CMK (cell line): ENCODE measurements around the gene TP53I13.
"Not testable (repeated sequence)": the region's sequence is repeated elsewhere in the genome, so short reads cannot be mapped to it uniquely, and the experiment has no call there.

Experiments
- DNase-seq: peaks from one replicate; pipeline ENCODE4 v3.0.0-alpha.2; 2010; ENCODE audit warnings: low read depth

The TP53I13 gene, protein sequence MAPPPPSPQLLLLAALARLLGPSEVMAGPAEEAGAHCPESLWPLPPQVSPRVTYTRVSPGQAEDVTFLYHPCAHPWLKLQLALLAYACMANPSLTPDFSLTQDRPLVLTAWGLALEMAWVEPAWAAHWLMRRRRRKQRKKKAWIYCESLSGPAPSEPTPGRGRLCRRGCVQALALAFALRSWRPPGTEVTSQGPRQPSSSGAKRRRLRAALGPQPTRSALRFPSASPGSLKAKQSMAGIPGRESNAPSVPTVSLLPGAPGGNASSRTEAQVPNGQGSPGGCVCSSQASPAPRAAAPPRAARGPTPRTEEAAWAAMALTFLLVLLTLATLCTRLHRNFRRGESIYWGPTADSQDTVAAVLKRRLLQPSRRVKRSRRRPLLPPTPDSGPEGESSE

DNA sequence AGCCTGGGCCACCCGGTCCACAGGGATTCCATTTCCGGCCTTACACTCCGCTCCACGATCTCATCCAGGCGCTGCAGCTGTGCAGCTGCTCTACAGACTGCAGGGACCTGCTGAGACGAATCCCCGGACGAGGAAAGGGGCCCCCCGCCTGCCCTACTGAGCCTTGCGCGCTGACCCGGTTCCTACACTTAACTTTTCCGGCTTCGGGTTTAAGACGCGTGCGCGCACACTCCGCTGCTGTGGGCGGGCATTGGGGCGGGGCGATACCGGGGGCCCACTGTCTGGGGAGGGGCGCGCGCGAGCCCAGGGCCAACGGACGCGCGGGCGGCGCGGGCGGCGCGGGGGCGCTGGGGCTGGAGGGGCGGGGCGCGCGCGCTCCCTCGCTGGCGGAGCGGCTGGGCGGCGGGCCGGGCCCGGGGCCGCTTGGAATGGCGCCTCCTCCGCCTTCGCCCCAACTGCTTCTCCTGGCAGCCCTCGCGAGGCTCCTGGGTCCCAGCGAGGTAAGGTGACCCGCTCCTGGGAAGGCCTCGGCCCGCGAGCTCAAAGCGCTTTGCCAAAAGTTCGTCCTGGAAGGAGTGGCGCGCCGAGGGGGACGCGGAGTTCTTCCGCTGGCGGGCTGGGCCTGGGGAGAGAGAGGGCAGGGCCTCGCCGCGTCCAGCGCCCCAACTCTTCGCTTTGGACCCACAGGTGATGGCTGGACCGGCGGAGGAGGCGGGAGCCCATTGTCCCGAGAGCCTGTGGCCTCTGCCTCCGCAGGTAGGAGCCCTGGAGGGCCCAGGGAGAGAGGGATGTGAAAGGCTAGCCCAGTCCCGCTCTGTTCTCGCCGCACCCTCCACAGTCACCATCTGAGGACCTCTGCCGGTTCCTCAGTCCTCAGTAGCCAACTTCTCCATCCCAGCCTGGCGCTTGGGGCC lies at the start of gene TP53I13:
Gene TP53I13, plus strand, starts transcription at position 371 of the 914 bp plus-strand sequence. Its CDS starts 58 bp downstream, at position 429.
- no peak for DNase-seq

DNA sequence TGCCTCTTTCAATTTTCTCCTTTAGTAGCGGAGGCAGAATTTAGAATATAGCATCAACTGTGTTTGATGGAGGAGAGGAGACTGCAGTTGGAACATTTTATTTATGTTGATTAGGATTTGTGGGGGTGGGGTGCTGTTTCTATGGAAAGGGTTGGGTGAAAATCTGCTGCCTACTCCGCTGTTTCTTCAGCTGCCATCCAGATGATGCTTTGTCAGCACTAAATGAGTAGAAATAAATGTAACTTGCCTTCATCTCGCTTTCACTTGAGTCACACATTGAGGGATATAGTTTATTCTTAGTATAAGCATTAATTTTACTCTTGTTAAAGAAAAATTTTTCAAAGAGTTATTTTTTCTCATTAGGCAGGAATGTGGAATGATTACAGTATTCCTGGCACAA lies 43.8 kb upstream of the TP53I13 start:
- DNase-seq, result no peak

DNA sequence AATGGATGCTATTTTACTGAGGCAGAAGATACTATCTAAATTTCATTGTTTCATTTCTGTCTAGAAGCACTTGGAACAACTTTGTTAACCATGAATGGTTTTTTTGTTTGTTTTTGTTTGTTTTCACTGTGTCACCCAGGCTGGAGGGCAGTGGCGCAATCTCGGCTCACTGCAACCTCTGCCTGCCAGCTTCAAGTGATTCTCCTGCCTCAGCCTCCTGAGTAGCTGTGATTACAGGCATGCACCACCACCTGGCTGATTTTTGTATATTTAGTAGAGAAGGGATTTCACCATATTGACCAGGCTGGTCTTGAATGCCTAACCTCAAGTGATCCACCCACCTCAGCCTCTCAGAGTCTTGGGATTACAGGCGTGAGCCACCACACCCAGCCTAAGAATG lies 42.2 kb upstream of the TP53I13 start:
- no peak for DNase-seq

DNA sequence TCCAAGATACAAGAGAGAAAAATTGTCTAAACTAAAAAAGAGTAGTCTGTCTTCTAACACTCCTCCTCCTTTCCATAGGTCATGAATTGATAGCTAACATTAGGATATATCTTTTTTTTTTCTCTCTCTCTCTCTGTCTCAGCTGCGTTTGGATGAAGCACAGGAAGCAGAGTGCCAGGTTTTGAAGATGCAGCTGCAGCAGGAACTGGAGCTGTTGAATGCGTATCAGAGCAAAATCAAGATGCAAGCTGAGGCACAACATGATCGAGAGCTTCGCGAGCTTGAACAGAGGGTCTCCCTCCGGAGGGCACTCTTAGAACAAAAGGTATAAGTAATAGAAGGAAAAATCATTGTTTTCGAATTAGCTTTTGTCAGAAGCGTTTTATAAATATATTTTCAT lies 34.5 kb upstream of the TP53I13 start:
- DNase-seq, result no peak

DNA sequence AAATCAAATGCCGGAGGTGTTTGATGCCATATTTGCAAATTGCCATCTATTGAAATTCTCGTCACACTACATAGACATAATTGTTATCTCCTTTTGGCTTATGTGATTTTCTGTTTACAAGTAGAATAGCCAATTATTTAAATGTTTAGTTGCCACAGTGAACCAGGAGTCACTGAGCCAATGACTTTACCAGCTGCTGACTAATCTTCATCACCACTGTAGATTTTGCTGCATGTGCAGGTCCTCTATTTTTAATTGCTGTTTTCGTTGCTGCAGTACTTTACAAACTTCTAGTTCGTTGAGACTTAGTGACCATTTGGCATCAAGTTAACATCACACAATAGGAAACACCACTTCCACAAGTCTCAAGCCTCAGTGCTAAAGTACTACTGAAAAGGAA lies 24.4 kb upstream of the TP53I13 start:
- no peak for DNase-seq

DNA sequence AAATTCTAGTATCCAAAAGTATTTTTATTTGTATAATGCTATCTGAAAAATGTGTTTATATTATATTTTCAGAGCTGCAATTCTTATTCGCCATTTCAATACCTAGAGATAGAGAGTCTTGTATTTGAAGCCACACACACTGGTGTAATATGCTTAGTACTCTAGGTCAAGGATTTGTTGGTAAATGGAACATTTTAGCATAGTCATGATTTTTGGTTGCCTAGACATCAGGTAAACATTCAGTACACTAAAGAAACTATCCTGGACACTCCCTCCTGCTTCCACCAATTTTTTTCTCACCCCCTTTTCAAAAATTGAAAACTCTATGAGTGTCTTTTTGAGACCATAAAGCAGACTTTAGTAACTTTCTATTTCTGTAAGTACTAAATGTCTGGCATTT lies 22.4 kb upstream of the TP53I13 start:
- DNase-seq, result no peak

DNA sequence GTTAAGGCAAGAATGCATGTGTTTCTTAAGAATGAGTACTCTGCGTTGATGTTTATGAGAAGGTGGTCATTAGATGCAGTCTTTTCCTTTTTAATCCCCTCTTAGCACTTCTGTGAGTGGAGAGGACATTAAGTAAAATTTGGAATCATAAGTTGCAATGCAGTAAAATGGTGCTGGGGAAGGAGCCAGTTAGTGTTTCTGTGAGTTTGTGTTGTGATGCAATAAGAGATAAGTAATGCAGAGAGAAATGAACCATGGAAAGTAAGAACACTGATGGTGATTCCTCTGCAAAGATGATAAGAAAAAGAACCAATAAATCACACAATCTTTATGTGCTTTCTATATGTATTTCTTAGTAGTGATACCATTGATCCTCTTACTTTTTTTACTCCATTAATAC lies 21.7 kb upstream of the TP53I13 start:
- DNase-seq, result no peak

DNA sequence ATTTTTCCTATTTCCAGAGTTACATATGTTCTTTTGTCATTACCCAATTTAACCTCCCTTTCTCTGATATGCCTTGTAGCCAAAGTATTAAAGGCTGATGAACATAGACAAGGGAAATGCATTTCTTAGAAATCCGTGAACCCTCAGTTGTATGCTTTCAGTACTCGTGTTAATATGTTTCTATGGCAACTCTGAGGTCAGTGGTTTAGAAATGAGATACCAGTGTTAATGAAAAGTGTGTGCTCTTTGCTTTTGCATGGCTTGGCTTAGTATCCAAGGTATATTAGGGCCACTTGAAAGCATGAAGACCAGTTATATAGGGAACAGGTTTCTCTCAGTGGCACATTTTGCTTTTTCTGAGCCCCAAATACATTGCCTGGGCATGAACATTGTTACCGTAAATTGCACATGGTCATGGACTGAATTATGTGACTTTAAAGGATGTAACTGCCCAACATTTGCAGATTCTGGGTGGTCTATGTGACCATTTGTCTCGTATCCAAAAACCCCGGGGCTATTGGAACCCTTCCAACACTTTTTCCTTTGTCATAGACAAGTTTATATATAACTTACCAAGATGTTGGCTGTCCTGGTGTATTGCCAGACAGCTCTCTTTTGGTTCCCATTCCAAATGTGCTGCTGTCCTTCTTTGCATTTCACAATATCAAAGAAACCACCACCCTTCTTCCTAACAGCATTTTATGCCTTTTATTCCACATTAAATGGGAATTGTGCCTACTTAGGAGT lies 19.2 kb upstream of the TP53I13 start:
- no peak for DNase-seq

DNA sequence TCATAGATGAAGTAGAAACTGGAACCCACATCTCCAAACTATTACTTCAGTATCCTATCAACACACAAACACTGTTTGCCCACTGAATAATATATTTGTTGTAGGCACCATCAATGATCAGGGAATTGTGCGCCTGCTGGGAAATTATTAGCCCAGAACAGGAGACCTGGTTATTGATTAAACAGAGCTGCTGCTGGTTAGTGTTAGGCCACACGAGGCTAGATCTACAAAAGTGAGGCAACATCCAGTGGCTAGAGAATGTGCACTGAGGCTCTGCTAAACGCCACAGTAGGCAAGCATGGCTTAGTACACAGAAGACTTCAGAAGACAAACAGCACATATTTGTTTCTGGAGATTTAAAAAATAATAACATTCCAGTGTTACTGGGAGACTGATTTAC lies 12.7 kb upstream of the TP53I13 start:
- no peak for DNase-seq

DNA sequence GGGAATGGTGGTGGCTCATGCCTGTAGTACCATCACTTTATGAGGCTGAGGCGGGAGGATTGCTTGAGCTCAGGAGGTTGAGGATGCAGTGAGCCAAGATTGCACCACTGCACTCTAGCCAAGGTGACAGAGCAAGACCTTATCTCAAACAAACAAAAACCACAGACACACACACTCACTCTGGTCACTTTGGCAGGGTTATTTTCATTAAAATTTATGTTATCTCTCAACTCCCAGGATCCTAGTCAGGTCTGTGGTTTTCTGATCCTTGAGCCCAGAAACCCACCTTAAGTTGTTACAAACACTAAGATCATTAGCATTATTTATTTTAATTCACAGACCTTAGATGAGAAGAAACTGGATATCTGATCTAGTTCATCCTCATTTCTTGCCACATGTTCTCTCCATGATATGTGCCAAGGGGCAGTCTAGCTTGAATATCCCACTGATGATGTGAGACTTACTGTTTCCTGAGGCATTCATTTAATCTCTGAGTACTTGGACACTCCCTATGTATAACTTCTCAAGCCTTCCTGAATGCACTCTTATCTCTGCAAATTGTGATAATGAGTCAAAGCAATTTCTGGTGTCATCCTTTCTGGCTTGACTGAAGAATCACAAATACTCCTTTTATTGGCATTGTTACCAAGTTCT lies 11.3 kb upstream of the TP53I13 start:
- no peak for DNase-seq

DNA sequence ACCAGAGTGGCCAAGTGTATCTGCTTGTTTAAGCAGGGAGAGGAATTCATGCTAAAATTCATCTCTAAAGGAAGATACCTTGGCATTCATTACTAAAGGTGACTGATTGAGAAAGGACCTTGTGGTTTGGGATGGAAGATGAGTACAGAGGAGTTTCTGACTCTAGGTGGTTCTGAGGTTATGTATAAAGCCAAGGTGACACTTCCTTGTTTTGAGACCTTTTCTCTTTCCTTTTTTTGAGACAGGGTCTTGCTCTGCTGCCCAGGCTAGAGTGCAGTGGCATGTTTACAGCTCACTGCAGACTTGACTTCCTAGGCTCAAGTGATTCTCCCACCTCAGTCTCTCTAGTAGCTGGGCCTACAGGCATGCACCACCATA lies 10.8 kb upstream of the TP53I13 start:
- no peak for DNase-seq

DNA sequence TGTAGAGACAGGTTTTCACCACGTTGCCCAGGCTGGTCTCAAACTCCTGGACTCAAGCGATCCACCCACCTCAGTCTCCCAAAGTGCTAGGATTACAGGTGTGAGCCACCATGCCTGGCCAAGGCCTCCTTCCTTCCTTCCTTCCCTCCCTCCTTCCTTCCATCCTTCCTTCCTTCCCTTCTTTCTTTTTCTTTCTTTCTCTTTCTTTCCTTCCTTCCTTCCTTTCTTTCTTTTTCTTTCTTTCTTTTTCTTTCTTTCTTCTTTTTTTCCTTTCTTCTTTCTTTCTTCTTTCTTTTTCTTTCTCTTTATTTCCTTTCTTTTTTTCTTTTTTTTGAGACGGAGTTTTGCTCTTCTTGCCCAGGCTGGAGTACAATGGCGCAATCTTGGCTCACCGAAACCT lies 10.4 kb upstream of the TP53I13 start:
- not testable (repeated sequence) for DNase-seq

DNA sequence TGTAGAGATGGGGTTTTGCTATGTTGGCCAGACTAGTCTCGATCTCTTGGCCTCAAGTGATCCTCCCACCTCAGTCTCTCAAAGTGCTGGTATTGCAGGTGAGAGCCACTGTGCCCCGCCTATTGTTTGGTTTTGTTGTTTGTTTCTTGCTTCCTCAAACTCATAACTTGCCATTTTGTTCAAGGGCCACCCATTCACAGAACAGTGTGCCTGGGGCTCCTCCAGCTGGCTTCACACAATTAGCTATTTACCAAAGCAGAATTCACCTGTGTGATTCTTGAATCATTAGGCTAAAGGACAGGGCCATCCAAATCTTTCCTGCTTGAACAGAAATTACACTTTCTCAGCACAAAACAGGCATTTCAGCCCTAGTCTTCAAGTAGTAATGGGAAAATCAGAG lies 8.9 kb upstream of the TP53I13 start:
- no peak for DNase-seq

DNA sequence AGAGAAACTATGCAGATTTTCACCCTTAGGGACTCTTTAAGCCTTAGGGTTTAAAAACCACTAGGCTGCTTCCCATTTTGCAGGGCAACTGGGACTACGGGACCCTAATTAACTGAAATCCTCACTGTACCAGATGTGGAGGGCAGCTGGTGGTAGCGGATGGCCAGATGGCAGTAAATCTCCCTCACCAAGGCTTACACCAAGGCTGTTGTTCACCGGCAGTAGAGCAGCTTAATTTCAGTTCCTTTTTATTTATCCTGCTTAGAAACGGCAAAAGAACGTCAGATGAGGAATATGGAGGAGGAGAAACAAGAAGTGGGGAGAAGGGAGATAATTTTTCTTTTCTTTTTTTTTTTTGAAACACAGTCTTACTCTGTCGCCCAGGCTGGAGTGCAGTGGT lies 8.2 kb upstream of the TP53I13 start:
- no peak for DNase-seq

DNA sequence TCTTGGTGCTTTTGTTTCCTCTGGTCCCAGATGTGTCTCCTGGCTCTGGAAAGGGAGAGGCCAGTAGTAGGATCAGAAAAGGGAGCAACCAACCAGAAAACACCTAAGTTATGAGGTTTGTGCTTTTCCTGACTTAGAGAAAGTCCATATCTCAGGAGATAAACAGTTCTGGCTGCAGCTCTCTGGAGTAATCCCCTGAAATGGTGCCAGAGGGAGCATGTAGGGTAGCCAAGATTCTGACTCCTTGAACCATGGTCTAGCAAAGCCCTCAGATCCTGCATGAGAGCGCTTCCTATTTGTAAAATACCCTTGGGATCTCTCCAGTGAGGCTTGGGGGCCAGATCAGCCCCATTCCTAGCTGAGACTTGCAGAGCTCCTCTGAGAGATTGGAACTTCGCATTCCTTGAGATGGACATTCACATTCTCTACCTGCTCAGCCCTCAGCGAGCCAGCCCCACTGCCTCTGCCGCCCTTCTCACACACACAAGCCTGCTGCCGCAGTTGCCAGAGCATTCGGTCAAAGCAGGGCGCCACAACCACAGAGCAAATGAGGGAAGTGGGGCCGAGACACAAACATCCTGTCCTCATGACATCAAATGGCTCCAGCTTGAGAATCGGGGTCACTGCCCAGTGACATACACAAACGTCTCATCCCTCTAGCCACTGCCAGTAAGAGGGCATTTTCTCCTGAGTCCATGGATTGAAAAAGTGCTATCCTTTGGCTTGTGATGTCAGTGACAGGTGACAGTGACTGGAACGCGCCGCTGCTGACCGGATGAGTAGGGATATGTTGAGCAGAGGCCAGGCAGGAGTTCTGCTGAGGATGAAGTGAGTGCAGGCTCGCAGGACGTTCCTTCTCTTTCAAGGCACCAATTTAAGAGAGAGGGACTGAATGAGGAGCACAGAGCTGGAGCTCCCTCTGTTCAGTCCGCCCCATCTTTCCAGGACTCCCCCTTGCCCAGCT lies 6.7 kb upstream of the TP53I13 start:
- DNase-seq, result no peak

DNA sequence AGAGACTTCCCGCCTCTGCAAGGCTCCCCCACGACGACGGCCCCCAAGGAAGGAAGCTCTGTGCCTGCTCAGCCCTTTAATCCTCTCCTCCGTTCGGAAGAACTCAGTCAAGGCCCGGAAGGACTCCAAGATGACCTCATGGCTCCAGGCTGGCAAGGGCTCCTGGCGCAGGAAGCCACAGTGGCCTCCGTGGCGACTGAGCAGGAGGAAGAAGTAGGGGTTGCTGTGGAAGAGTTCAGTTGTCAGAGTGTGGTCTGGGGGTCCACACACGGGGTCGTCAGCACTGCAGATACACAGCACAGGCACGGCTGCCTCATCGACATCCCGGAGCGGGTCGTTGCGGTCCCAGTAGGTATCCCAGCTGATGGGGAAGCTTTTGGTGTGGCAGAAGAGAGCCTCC lies 5.9 kb upstream of the TP53I13 start:
- DNase-seq, result no peak

DNA sequence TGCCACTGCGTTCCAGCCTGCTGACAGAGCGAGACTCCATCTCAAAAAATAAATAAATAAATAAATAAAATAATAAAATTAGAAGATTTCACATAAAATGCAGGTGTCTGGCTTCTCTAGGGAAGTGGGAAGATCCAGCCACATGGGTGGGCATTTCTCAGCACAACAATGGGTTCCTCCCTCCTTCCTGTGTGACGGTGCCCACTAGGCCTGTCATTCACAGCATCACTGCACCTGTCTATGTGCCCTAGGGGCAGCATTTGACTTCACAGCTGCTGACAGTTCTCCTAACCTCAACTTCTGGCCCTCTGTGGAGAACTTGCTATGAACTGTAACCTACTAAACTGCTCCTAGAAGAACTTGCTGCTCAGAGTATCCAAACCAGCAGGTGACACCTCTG lies 4.7 kb upstream of the TP53I13 start:
- DNase-seq, result no peak

DNA sequence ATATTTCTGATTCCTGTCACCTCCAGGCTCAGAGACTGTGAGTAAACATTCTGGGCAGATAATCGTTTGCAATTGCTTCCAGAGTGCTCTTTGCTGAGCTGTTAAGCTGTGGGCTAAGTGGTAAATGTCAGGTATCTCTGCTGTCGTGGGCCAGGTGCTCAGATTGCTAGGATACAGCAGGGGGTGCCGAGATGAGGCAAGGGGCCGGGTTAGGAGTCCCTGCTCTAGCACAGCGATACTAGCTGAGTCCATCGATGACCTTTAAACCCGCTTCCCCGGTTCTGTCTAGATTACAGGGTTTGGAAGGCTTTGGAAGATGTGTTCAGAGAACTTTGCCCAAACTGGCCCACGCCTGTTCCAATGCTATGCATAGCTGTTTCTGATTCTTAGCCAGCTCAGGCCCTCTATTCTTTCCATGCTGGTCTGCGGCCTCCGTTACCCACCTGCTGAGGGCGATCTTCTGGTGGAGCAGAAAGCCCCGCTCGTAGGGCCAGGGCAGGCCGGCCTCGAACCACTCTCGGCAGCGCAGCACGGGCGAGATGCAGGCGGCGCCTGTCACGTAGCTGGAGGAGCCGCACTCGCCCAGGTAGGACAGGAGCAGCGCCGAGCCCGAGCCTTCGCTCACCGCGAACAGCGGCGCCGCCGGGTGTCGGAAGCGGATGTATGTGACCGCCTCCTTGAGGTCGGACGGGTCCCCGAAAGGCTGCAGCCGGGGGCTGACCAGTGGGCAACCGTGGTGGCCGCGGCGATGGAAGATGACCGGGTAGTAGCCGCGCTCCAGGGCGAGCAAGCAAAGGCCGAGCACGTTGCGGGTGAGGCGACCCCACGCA lies 2.6 kb upstream of the TP53I13 start:
- no peak for DNase-seq

DNA sequence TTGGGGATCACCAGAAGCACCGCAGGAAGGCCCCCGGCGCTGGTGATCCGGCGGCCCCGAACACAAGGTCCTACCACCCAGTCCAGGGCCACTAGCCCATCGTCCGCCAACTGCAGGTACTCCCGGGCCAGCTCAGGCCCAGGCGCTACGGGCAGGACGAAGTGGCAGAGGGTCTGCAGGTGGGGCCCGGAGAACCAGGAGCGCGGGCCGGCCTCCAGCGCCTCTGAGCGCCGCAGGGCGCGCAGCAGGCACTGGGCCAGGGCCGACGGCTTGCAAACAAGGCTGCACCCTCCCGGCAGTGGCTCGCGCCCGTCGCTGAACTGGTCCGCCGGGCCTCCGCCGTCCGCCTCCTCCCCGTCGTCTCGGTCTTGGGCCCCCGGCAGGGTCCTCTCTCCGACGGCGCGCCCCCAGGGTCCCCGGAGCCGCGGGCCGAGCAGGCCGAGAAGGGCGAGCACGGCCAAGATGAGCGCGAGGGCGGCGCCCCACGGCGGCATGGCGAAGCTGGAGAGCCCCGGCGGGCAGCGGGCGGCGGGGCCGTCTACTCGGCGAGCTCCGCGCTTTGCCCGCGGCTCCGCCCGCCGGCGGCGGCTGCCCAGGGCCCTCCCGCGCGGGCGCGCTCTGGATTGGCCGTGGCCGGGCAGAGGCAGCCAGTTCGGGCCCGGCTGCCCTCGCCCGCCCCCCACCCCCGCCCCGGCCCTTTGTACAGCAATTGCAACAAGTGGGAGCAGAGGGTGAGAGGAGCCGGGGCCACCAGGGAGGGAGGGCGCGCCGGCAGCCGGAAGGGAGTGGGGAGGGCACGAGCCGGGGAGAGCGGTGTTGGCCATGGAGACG lies 1.8 kb upstream of the TP53I13 start, which contains the start of gene ABHD15:
Gene ABHD15, minus strand, starts transcription at position 565 of the 831 bp plus-strand sequence. Its CDS starts 71 bp downstream, at position 494.
- no peak for DNase-seq
